Calu3 (cell line): ENCODE results near the gene NPC2. TPM values are rescaled to one million over a fixed set of nuclear protein-coding genes. Genes with fewer than 3 reads are reported as not detected.

Source experiments
- BruUV-seq: library from RNA; stranded (reverse); fragments of 400-500 nt; replicated peaks from 2 replicates; lab custom pipeline; 2021; lab: Mats Ljungman, UMichigan
- CTCF ChIA-PET: fragments of 300-600 bp; sonication (Branson Sonifier 250); formaldehyde crosslinking; loops from one replicate; lab custom pipeline; 2022; ENCODE audit warnings: antibody characterized with exemption; lab: Charles Lee
- DNase-seq: peaks from one replicate; pipeline ENCODE4 v3.0.0; 2022
- H3K27ac Mint-ChIP-seq: one replicate; pipeline ENCODE4 v1.8.0; 2022; ENCODE audit warnings: mixed read lengths; ENCODE audit not compliant: unreplicated experiment
- H3K27me3 Mint-ChIP-seq: one replicate; pipeline ENCODE4 v1.8.0; 2022; ENCODE audit warnings: mixed read lengths; ENCODE audit not compliant: unreplicated experiment
- H3K36me3 Mint-ChIP-seq: one replicate; pipeline ENCODE4 v1.8.0; 2022; ENCODE audit warnings: mild to moderate bottlenecking, moderate library complexity, mixed read lengths; ENCODE audit not compliant: insufficient read depth, unreplicated experiment
- H3K4me1 Mint-ChIP-seq: one replicate; pipeline ENCODE4 v1.8.0; 2022; ENCODE audit warnings: mild to moderate bottlenecking, low read depth, mixed read lengths; ENCODE audit not compliant: unreplicated experiment
- H3K4me3 Mint-ChIP-seq: one replicate; pipeline ENCODE4 v1.8.0; 2022; ENCODE audit warnings: mild to moderate bottlenecking, low read depth, moderate library complexity, mixed read lengths; ENCODE audit not compliant: unreplicated experiment
- H3K9me3 Mint-ChIP-seq: one replicate; pipeline ENCODE4 v1.8.0; 2022; ENCODE audit warnings: low read depth, mixed read lengths; ENCODE audit not compliant: unreplicated experiment
- intact Hi-C: fragments of 100-400 bp; cut with micrococcal nuclease; formaldehyde crosslinking; loops from one replicate; pipeline ENCODE4 v1.10.0; 2022; ENCODE audit not compliant: unreplicated experiment
- total RNA-seq: library from RNA; stranded (reverse); gene quantifications from 2 replicates; pipeline ENCODE4 v1.2.3, GENCODE V29; 2022
- TF ChIP-seq, protein P1 (sequence below): fragments of 200-600 bp; IDR thresholded peaks from one replicate; pipeline ENCODE4 v1.8.0; 2022; ENCODE audit warnings: antibody characterized with exemption; ENCODE audit not compliant: unreplicated experiment

NPC2 gene
- total RNA-seq, 1 experiment from 2014 or later, result 142 TPM

DNA sequence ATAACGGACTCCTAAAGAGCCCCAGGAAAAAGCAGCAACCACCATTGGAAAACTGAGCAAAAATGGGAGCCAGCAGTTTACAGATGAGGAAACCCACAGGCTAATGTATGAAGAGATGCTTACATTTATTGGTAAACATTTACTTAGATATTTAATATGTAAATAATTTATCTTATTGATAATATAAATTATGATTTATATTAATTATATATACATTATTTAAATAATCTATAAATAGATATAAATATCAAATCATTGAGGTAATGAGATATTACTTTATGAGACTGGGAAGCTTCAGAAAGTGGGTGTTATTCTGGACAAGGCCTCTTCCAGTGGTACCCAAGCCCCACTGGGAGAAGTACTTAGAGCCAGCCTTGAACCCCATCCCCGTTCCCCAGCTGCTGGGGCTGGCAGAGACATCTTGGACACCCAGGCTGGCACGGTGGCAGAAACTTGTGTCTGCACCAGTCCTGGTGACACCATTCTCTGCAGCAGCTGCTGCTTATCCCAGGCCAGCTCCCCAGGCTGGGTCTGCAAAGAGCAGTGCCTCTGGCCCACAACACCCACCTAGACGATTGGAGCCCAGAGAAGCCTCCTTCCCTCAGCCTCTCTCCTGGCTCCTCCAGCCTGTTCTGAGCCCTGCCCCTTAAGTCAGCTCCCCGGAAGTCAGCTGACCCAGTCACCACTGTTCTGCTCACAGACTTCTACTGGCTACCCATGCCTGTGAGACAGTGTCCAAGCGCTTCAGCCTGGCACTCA lies 26.4 kb upstream of the NPC2 start:
- BruUV-seq, result no TSS peak
- DNase-seq, result no peak
- Mint-ChIP-seq H3K27me3 (no peaks in the 10 kb centered on the region), H3K4me3 (no peak overlapping the region), H3K27ac (no peak overlapping the region), H3K36me3 (no peaks in the 10 kb centered on the region), H3K4me1 (no peaks in the 10 kb centered on the region), H3K9me3 (no peaks in the 10 kb centered on the region)
- intact Hi-C loops, result no loop called here
- TF ChIP-seq, protein P1, sequence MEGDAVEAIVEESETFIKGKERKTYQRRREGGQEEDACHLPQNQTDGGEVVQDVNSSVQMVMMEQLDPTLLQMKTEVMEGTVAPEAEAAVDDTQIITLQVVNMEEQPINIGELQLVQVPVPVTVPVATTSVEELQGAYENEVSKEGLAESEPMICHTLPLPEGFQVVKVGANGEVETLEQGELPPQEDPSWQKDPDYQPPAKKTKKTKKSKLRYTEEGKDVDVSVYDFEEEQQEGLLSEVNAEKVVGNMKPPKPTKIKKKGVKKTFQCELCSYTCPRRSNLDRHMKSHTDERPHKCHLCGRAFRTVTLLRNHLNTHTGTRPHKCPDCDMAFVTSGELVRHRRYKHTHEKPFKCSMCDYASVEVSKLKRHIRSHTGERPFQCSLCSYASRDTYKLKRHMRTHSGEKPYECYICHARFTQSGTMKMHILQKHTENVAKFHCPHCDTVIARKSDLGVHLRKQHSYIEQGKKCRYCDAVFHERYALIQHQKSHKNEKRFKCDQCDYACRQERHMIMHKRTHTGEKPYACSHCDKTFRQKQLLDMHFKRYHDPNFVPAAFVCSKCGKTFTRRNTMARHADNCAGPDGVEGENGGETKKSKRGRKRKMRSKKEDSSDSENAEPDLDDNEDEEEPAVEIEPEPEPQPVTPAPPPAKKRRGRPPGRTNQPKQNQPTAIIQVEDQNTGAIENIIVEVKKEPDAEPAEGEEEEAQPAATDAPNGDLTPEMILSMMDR, result no peak
- CTCF ChIA-PET, result interaction anchor here (0.5 kb wide), 1 partner anchor 18 kb away, joined by 5 read pairs; no protein-coding TSS in a partner anchor

- BruUV-seq, result no TSS peak
- Mint-ChIP-seq H3K27me3 (no peaks in the 10 kb centered on the region), H3K9me3 (no peaks in the 10 kb centered on the region), H3K4me1 (no peaks in the 10 kb centered on the region), H3K4me3 (no peak overlapping the region), H3K27ac (no peak overlapping the region), H3K36me3 (no peaks in the 10 kb centered on the region)
- intact Hi-C loops, result no loop called here
- no peak for DNase-seq
- CTCF ChIA-PET, result no interaction called here
- TF ChIP-seq, protein P1, result no peak
These were observed 25.1 kb upstream of the NPC2 start for GRCh38 chr14:74518221-74518620.

DNA sequence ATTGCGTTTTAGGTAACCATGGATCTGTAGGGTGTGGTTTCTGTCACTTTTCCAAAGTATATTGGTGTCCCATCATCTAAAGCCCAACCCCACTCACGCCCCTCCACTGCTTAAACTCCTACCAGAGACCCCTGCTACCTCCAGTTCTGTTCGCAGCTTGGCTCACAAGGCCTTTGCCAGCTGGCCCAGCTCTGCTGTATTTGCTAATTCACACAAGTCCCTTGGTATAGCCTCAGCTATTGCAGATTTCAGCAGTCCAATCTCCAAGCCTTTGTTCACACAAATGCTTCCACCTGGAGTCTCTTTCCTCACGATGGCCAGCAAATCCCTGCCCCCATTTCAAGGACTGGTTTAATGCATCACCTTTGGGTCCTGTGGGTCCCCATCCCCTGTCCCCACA lies 24.6 kb upstream of the NPC2 start:
- Mint-ChIP-seq H3K27ac (no peak overlapping the region), H3K4me1 (no peaks in the 10 kb centered on the region), H3K27me3 (no peaks in the 10 kb centered on the region), H3K36me3 (no peaks in the 10 kb centered on the region), H3K4me3 (no peak overlapping the region), H3K9me3 (no peaks in the 10 kb centered on the region)
- TF ChIP-seq, protein P1, result no peak
- CTCF ChIA-PET, result no interaction called here
- intact Hi-C loops, result no loop called here
- DNase-seq, result no peak
- no TSS peak for BruUV-seq

DNA sequence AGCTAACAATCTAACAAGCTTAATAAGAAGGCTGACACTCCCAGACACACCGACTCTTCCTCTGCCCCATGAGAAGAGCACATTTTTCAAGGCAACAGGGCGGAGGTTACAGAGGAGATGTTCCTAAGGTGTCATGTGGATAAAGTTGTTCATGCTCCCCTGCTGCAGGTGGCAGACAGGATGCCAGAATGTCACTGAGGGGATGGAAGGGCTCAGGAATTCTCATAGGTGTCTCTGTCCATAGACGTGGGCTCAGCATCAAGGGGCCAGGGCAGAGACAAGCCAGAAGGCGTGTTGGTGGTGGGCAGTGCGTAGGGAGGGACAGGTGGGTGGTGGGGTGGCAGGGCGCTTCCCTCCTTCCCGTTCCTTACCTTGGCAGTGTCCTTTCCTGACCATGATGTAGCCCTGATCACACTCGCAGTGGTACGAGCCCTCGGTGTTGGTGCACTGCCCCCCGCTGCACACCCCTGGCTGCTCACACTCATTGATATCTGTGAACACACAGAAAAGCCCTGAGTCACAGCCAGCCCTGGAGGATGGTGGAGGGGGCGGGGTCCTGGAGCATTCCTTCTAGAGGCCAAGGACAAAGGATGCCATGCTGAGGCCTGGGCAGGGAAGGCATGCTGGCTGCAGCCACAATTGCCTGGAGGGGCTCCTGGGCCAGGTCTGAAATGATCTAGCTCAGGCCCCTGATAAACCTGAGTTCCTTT lies 23.5 kb upstream of the NPC2 start:
- BruUV-seq, result no TSS peak
- H3K4me1 Mint-ChIP-seq, result no peaks in the 10 kb centered on the region
- CTCF ChIA-PET, result interaction anchor here (0.9 kb wide), 1 partner anchor 10 kb away, joined by 3 read pairs; no protein-coding TSS in a partner anchor
- no peaks in the 10 kb centered on the region for H3K36me3 Mint-ChIP-seq
- no peaks in the 10 kb centered on the region for H3K9me3 Mint-ChIP-seq
- intact Hi-C loops, result no loop called here
- H3K27me3 Mint-ChIP-seq, result peaks cover 4% of the 10 kb centered on the region
- no peak overlapping the region for H3K4me3 Mint-ChIP-seq
- TF ChIP-seq, protein P1, result no peak
- no peak overlapping the region for H3K27ac Mint-ChIP-seq
- DNase-seq, result peak; percentile 41
